A549 treated with CpdA at 1 μM for 4 hours (cell line): ENCODE data around the gene CLTRN. TPM values are rescaled to one million over a fixed set of nuclear protein-coding genes. Genes with fewer than 3 reads are reported as not detected.

Experiments used
- total RNA-seq: library from RNA; stranded (reverse); fragments of 200-300 nt; extraction: Qiagen RNA extraction; gene quantifications from 5 replicates; pipeline ENCODE4 v1.2.3, GENCODE V29; 2022; ENCODE audit warnings: low read depth

The CLTRN gene
- total RNA-seq: 0.70 to 1.5 TPM (median 0.77 TPM) in 5 replicates

GRCh38 chrX:15664487-15665444 is at the start of gene CLTRN:
TSS of gene CLTRN (minus strand) at chrX:15664805. CDS start at chrX:15664775, 30 bp downstream.

GRCh38 chrX:15600745-15601144 is 63.9 kb downstream of the CLTRN start, which contains the start of gene ACE2:
TSS of gene ACE2 (minus strand) at chrX:15600960. CDS start at chrX:15600911, 49 bp downstream.

Other genes starting within 250 kb of the CLTRN start
- gene PIR, start 171.5 kb downstream of the CLTRN start, total RNA-seq: 49.8 to 58.6 TPM (median 57.7 TPM) in 5 replicates
- not detected in 5 replicates for gene BMX, start 164.0 kb downstream of the CLTRN start, total RNA-seq
- gene ACE2, start 63.8 kb downstream of the CLTRN start, total RNA-seq: 0.01 TPM in 1 of 5 replicates, not detected in the others
- 1.9 to 2.9 TPM (median 2.4 TPM) in 5 replicates for gene CA5B, start 73.5 kb upstream of the CLTRN start, total RNA-seq
- 9.1 to 15.1 TPM (median 11.2 TPM) in 5 replicates for gene ZRSR2, start 125.7 kb upstream of the CLTRN start, total RNA-seq
- 18.2 to 20.3 TPM (median 19.4 TPM) in 5 replicates for gene AP1S2, start 190.0 kb upstream of the CLTRN start, total RNA-seq